SKM-1 treated with dmso at 0.1 percent for 144 hours (cell line): ENCODE measurements around the gene GCC2.
A peak's percentile ranks its signal among the peaks of the same experiment; 100 is the strongest.
"Not testable (repeated sequence)": the region's sequence is repeated elsewhere in the genome, so short reads cannot be mapped to it uniquely, and the experiment has no call there.

Experiments
- DNase-seq: peaks from one replicate; lab custom pipeline; 2025; ENCODE audit not compliant: unreplicated experiment; lab: John Stamatoyannopoulos, UW

The GCC2 gene

DNA sequence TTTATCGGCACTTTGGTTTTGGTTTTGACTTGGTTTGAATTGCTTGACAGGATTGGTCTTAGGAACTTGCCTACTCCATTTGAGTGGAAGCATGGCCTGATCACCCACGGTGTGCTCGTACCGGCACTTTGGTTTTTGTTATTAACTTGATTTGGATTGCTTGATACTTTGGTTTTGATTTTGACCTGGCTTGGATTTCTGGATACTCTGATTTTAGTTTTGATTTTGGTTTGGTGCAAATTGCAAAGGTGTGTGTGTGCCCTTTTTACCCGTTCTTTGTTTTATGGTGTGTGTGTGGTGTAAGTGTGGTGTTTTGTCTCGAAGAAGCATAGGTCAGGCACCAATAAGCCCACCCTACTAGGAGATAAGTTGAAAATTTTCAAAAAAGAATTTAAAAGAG, 75.7 kb downstream of the GCC2 start:
- DNase-seq: not testable (repeated sequence)

DNA sequence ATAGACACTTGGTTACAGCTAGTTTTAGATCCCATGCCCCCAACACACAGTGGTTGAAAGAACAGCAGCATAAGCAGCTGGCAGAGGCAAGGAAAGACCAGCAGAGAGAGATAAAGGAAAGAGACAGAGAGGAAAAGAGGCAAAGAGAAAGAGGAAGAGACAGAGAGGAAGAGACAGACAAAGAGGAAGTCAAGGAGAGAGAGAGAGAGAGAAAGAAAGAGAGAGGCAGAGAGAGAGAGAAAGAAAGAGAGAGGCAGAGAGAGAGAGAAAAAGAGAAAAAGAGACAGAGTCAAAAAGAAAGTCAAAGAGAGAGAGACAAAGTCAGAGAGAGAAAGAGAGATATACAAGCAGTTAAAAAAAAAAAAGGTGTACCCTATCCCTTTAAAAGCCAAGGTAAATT, 76.3 kb downstream of the GCC2 start:
- not testable (repeated sequence) for DNase-seq

DNA sequence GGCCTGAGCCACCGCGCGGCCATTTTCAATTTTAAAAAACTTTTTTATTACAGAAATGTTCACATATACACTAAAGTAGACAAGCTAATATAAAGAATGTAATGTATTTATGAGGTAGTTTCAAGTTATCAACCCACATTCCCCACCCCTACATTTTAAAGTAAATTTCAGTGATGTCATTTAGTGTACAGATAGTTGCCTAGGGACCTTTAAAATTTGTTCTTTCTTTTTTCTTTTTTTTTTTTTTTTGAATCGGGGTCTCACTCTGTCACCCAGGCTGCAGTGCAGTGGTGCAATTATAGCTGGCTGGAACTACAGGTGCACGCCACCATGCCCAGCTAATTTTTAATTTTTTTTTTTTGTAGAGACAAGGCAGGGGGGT, 82.7 kb downstream of the GCC2 start:
- no peak for DNase-seq

DNA sequence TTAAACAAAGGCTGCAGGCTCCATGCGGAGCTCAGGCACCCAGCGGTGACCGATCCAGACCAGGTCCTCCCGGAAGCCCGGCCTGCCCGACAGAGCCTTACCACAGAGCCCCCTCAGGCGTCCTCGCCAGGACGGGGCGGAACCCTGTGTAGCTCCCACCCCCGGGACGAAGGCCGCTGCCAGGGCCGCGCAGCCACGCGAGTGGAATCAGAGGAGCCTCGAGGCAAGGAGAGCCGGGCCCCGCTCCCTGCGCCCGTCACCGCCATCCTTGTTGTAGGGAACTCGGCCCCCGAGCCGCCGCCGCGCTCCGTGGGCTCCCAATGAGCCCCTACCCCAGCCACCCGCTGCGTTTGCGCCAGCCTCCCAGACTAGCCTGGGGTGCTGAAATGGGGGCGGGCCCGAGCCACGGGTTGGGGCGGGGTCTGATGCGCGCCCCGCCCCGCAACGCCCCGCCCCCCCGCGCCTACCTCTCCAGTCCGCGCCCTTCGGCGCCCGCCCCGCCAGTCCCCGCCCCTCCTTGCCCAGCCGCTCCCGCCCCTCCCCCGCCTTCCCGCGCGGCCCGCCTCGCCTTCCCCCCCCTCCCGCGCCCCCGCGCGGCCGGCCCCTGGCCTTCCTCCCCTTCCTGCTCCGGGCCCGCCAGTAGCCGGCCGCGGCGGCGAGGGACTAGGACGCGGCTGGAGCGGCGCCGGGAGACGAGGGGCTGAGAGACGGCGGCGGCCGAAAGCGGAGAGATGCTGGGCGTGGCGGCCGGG, 85.0 kb downstream of the GCC2 start, which contains the start of gene LIMS1:
TSS of gene LIMS1 (plus strand) at position 639 of the 752 bp plus-strand sequence. CDS start at position 732, 93 bp downstream.
- peak; percentile 80 for DNase-seq

DNA sequence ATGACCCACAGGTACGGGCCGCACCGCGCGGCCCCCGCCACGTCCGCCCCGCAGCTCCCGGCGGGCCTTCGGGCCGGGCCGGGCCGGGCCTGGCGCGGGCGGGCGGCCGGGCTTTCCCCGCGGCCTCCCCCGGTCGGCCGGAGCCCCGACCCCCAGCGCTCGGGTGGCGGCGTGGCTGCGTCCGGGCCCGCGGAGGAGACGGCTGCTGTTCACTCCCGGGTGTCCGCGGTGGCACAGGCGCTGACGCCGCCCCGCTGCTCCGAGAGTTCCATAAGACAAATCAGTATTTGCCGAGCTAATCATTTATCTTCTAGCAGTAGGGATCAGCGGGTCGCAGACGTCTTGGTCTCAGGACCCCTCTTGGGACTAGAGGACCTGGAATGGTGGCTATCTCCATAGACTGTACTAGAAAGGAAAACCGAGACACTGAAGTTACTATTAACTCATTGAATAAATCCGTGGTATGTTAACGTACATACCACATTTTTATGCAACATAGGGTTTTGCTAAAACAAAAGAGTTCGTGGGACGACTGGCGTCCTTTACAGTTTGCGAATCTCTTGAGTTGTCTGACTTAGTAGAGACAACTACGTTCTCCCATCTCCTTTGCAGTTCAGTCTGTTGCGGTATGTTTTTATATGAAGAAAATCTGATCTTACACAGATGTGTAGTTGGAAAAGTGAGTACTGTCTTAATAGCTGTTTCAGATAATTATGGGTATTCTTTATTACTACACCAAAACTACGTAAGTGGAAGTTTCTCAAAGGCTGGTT, 85.8 kb downstream of the GCC2 start:
- no peak for DNase-seq

DNA sequence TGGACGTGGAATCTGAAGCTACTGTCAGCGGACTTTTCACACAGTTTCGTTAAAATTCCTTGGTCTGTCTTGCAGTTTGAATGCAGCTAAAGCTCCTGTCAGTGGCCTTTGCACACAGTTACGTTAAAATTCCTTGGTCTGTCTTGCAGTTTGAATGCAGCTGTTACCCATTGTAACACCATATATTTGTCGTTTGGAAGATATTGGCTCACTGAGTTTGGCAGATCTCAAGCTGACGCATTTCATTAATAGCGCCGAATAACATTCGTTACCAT, 86.3 kb downstream of the GCC2 start:
- no peak for DNase-seq

DNA sequence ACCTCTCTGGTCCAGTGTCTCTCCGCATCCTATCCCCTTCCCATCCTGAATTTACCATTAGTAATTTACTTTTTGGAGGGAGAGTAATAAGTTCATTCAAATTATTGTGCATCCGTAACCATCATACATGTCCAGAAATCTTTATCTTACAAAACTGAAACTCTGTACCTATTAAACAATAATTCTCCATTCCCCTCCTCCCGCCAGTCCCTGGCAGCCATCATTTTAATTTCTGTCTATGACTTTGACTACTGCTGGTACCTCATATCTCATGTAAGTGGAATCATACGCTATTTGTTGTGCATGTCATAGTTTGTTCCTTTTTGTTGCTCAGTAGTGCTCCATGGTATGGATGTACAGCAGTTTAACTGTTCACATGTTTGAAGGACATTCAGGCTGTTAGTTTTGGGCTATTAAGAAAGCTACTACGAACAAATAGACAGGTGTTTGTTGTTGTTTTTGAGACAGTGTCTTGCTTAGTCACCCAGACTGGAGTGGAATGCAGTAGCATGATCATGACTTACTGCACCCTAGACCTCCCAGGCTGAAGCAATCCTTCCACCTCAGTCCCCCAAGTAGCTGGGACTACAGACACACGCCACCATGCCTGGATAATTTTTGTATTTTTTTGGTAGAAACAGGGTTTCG, 87.3 kb downstream of the GCC2 start:
- DNase-seq: no peak

DNA sequence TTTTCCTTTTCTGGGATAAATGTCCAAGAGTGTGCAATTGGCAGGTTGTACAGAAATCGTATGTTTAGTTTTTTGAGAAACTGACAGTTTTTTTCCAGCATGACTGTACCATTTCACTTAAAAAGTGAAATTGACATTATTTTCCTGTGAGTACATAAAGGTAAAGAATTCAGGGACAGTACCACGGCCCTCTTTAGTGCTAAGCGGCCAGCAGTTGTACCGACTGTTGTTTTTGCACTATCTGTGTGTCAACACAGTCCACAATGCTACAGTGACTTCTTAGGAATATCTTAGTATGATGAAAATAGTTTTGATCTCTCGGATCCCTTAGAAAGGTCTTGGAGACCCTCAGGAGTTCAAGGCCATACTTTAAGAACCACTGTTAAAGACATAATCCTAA, 87.9 kb downstream of the GCC2 start:
- DNase-seq: no peak

DNA sequence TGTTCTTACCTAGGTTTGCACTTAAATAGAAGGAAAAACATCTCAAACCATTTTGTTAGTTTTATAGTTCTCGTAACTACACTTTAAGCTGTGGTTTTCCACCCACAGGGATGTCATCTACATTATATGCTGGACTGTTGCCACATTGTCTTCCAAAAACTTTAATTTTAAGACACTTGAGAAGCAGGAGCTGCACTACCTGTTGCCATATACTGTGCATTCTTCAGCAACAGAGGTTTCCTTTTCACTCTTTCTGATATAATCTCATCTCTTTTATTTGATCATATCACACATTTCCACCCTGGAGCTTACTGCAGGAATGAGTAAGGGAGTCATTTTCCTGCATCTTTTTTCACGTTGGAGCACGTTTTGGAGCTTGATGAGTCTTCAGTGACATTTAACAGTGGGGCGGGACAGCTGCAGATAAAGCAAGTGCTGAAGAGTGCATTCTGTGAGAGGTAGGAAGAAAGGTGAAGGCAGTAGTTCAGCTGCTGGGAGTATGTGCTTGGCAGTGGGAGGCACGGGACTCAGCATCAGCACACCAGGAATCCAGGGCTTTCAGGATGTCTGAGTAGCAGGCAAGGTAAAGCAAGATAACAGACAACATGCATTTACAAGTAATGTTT, 89.1 kb downstream of the GCC2 start:
- DNase-seq: no peak

DNA sequence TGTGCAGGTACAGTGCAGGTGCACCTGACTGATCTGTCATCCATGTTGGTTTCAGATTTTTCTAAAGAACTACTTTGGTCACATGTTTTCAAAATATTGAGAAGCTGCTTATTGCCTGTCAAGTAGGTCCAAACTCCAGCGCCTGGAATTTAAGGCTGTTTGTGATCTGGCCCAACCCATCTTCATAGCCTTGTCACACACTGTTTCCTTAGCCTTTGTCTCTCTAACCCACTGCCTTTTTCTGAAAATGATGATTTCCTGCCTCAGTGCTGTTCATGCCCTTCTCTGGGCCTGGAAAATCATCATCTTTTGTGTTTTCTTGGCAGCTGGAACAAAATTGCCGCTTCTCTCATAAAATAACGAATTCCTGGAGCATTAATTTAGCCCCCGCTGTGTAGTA, 92.4 kb downstream of the GCC2 start:
- DNase-seq: no peak

DNA sequence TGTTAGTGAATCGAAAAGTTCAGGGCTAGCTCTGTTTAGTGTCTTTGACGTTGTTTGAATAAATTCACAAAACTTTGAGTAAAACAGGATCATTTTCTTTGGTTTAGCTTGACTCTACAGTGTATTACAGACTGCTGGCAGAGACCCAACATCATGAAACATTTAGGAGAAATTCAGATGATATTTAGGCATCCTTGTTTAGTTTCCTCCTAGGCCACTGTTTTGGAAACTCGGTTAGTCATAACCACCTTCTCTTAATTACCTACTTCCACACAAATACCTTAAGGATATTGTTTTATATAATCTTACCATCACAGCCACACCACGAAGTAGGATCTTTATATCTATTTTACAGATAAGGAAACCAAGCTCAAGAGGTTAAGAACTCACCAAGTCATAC, 93.1 kb downstream of the GCC2 start:
- DNase-seq: no peak

DNA sequence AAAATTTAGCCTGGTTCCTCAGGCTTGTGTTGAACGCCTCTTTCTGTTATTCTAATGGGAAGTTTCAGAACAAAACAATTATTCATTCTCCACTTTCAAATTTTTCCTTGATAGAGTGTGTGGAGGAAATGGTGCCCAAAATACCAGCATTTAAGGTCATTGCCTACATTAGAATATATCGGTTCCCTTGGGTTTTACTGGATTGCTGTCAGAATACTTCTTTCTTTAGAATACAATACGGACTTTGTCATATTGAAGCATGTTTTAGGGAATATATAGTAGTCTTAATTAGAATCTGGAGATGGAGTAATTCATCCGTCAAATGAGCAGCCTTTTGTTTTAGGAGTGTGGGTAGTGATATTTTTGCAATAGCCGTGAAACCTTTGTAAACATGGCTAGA, 98.6 kb downstream of the GCC2 start:
- no peak for DNase-seq

DNA sequence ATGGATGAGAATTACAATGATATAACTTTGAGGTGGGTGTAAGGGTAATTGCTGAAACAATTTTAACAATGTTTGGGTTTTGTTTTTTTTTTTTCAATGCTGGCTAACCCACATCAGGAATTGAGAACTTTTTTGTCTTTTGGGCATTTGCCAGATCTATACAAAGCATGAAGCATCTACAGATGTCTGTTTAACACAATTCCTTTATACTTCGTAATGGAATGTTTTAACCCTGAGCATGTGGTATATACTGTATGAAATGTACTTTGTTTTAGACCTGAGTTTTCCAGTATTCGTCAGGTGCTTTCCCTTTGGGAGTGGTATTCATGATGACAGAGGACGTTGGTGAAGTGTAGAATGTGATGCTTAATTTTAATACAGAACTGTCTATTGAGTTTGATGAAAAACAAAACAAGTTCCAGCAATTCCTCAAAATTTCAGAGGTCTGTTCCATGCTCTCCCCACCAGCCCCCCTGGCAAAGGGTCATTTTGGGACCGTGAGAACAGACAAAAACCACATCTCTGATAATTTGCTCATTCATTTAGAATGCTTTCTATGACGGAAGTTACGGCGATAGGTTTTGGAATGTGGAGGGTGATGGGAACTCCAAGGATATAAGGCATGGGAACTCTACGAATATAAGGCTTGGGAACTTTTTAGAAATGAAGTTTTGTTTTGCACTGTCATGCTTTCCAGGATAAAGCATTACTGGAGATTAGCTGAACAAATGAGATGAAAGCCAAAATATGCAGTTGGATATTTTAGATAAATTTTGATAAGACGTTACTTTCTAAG, 99.4 kb downstream of the GCC2 start:
- DNase-seq: no peak

DNA sequence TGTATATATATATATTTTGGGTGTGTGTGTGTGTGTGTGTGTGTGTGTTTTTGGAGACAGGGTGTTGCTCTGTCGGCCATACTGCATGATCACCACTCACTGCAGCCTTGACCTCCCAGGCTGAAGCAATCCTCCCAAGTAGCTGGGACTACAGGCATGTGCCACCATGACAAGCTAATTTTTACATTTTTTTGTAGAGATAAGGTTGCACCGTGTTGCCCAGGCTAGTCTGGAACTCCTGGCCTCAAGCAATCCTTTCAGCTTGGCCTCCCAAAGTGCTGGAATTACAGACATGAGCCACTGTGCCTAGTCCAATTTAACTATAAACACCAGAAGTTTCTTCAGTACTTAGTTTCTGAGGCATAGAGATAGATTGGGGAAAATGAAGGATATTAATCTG, 103.6 kb downstream of the GCC2 start:
- no peak for DNase-seq

DNA sequence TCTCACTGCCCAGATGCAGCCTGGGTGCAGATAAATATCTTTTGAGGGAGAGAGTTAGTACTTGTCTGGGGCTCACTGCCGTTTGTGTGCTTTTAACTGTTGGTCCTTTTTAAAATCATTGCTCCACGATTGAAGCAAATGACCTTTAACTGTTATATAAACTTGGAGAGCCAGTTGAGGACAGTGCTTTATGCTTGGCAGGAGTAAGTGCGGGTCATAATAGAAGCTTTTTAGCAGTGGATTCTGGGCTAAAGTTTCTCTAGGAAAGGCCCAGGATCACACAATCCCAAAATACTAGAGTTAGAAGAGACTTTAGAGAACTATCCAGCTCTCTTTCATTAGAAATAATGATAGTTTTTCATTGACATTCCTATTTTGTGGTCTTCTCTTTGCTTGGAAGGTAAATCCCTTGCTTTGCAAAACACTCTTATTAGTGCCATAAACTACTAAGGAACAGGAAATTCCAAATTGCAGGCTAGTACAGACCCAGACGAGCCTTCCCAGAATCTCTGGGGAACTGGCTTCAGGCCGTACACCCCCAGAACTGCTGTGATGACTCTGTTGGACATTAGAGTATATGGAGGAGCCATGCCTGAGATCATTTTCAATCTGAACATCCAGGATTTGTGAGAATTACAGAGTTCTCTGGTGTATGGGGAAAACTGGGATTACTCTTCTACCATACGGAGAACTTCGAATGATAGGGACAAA, 104.4 kb downstream of the GCC2 start:
- DNase-seq: no peak

DNA sequence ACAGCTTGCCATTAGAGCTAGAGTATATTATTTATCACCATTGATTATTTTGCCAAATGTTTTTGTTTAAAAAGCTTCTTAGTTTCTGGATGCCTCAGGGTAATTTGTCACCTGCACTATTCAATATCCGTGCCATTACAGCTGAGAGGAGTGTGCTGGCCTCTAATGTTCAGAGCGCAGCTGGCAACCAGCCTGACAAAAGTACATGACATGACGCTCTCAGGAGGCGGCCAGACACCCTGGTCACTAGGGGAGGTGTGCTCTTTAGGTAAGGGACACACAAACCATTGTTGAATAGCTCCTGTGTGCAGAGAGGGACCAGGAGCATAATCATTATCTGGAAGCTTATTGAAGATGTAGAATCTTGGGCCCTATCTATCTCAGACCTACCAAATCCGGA, 105.5 kb downstream of the GCC2 start:
- no peak for DNase-seq

DNA sequence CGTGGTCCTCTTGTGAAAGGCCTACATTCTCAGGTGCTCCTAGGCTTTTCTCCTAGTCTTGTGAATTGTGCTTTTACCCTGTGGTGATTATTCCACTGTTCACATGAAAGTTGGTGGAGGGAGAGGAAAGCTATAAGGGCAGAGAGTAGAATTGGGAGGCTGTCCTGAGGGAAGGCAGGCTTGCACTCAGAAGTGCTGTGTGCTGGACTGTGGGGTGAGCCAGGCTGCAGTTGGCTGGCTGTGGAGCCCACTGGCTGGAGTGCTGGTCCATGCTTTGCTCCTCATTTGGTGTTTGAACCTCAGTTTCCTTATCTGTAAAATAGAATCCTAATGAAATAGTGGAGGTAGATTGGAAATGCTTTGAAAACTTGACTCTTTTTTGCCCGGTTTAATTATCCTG, 106.6 kb downstream of the GCC2 start:
- DNase-seq: no peak

DNA sequence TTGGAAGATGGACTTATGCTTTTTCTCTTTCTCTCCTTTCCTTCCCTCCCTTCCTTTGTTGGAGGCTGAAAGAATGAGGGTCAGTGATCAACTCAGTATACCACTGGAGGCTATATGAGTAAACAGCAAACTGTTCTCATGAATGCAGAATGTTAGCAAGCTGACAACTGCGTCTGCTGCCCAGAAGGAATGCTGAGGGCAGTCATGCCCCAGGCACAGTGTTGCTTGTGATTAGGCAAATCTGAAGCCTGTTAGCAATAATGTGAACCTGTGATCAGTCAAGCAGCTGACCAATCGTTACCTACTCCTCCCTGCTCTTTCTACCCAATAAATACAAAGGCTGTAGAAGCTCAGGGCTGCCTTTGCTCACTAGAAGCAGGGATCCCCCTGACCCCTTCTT, 107.6 kb downstream of the GCC2 start:
- DNase-seq: not testable (repeated sequence)
